Fibroblast of lung (primary cell): ENCODE results near the gene VSIR. TPM values are rescaled to one million over a fixed set of nuclear protein-coding genes. Genes with fewer than 3 reads are reported as not detected.

ENCODE experiments used
- DNase-seq, 2 donors: peaks; one replicate each; pipeline versions ENCODE4 v3.0.0 to v3.0.0-alpha.2; 2010; ENCODE audit warnings: low read depth in 2 of 2
- H2AFZ ChIP-seq: 2 replicates; pipeline ENCODE4 v1.5.1; 2012; ENCODE audit warnings: low read length, control low read depth, inconsistent platforms
- H3K27ac ChIP-seq: 2 replicates; pipeline ENCODE4 v1.5.1; 2011; ENCODE audit warnings: low read length, control low read depth; ENCODE audit not compliant: insufficient read depth
- H3K27me3 ChIP-seq: 2 replicates; pipeline ENCODE4 v1.5.1; 2011; ENCODE audit warnings: mild to moderate bottlenecking, low read length; ENCODE audit not compliant: control insufficient read depth, insufficient read depth
- H3K36me3 ChIP-seq: 2 replicates; pipeline ENCODE4 v1.5.1; 2011; ENCODE audit warnings: low read length; ENCODE audit not compliant: control insufficient read depth, insufficient read depth
- H3K4me1 ChIP-seq: 2 replicates; pipeline ENCODE4 v1.5.1; 2011; ENCODE audit warnings: low read length; ENCODE audit not compliant: control insufficient read depth, insufficient read depth; ENCODE audit errors: extremely low read depth
- H3K4me2 ChIP-seq: 2 replicates; pipeline ENCODE4 v1.5.1; 2011; ENCODE audit warnings: low read length, control low read depth; ENCODE audit not compliant: insufficient read depth; ENCODE audit errors: extremely low read depth
- H3K4me3 ChIP-seq, 4 experiments: fragments of 200-600 bp in 1 of 4; sonication (generic) in 1 of 4; replicated peaks in 1 of 4; 2 replicates each; pipeline ENCODE4 v1.5.1; 2011 to 2016; ENCODE audit warnings: low read length in 4 of 4, low read depth in 3 of 4, mild to moderate bottlenecking in 3 of 4, control low read depth in 2 of 4, inconsistent platforms in 1 of 4, mixed read lengths in 1 of 4; ENCODE audit not compliant: insufficient read depth in 1 of 4; ENCODE audit errors: control extremely low read depth in 1 of 4
- H3K79me2 ChIP-seq: 2 replicates; pipeline ENCODE4 v1.5.1; 2012; ENCODE audit warnings: mild to moderate bottlenecking, low read length, inconsistent platforms; ENCODE audit not compliant: control insufficient read depth, insufficient read depth
- H3K9ac ChIP-seq: 2 replicates; pipeline ENCODE4 v1.5.1; 2011; ENCODE audit warnings: mild to moderate bottlenecking, low read length, control low read depth; ENCODE audit not compliant: insufficient read depth
- H3K9me3 ChIP-seq: 2 replicates; pipeline ENCODE4 v1.5.1; 2012; ENCODE audit warnings: low read depth, low read length; ENCODE audit not compliant: control insufficient read depth, insufficient read depth
- H4K20me1 ChIP-seq: 2 replicates; pipeline ENCODE4 v1.5.1; 2011; ENCODE audit warnings: low read length; ENCODE audit not compliant: control insufficient read depth, insufficient read depth; ENCODE audit errors: extremely low read depth
- EZH2 ChIP-seq: IDR thresholded peaks from 2 replicates; pipeline ENCODE4 v1.5.1; 2012; ENCODE audit warnings: low read length, control low read depth, mild to moderate bottlenecking; ENCODE audit errors: missing control alignments
- polyA plus RNA-seq, 2 donors: library from polyadenylated mRNA; depleted of rRNA in 1 of 2; stranded (reverse) in 1 of 2; unstranded in 1 of 2; fragments of >200 nt; gene quantifications; 2 replicates each; pipeline ENCODE4 v1.2.1, GENCODE V29; 2011 to 2012; ENCODE audit warnings: missing spikeins in 1 of 2
- total RNA-seq: library from RNA; depleted of rRNA; stranded (reverse); fragments of >200 nt; gene quantifications from 2 replicates; pipeline ENCODE4 v1.2.1, GENCODE V29; 2014
- TF ChIP-seq, protein P1 (sequence below), 2 donors: IDR thresholded peaks in 1 of 2; conservative IDR thresholded peaks in 1 of 2; 1 replicate in 1 of 2; 2 replicates in 1 of 2; pipeline ENCODE4 v1.5.1; 2011 to 2012; ENCODE audit warnings: low read length in 2 of 2, control low read depth in 1 of 2, inconsistent platforms in 1 of 2, low read depth in 1 of 2, mild to moderate bottlenecking in 1 of 2

Gene VSIR
- total and polyA plus RNA-seq, 2 donors (not counting 1 experiment from before 2014, with no cell fraction given) = 39.9 to 44.1 TPM

GRCh38 chr10:71708301-71708703, 65.0 kb downstream of the VSIR start:
- no peaks in the 10 kb centered on the region for H3K9me3 ChIP-seq
- H3K4me3 ChIP-seq = no peak overlapping the region
- peaks cover 7% of the 10 kb centered on the region for H3K27me3 ChIP-seq
- H4K20me1 ChIP-seq = no peaks in the 10 kb centered on the region
- peak; percentile 19 to 21 for DNase-seq
- H3K9ac ChIP-seq = no peak overlapping the region
- H3K27ac ChIP-seq = no peak overlapping the region
- TF ChIP-seq EZH2 = no peak
- TF ChIP-seq, protein P1, sequence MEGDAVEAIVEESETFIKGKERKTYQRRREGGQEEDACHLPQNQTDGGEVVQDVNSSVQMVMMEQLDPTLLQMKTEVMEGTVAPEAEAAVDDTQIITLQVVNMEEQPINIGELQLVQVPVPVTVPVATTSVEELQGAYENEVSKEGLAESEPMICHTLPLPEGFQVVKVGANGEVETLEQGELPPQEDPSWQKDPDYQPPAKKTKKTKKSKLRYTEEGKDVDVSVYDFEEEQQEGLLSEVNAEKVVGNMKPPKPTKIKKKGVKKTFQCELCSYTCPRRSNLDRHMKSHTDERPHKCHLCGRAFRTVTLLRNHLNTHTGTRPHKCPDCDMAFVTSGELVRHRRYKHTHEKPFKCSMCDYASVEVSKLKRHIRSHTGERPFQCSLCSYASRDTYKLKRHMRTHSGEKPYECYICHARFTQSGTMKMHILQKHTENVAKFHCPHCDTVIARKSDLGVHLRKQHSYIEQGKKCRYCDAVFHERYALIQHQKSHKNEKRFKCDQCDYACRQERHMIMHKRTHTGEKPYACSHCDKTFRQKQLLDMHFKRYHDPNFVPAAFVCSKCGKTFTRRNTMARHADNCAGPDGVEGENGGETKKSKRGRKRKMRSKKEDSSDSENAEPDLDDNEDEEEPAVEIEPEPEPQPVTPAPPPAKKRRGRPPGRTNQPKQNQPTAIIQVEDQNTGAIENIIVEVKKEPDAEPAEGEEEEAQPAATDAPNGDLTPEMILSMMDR (conservative IDR thresholded peaks at IDR 0.05 in 1 of 2, IDR thresholded peaks at IDR 0.05 in 1 of 2; ENCODE audit: low read depth in 1 of 2, low read length in 2 of 2) = peak; percentile 75 to 79
- H3K79me2 ChIP-seq = no peaks in the 10 kb centered on the region
- peaks cover 7% of the 10 kb centered on the region for H3K4me1 ChIP-seq
- H3K4me2 ChIP-seq = no peak overlapping the region
- H2AFZ ChIP-seq = no peak overlapping the region
- no peaks in the 10 kb centered on the region for H3K36me3 ChIP-seq

DNA sequence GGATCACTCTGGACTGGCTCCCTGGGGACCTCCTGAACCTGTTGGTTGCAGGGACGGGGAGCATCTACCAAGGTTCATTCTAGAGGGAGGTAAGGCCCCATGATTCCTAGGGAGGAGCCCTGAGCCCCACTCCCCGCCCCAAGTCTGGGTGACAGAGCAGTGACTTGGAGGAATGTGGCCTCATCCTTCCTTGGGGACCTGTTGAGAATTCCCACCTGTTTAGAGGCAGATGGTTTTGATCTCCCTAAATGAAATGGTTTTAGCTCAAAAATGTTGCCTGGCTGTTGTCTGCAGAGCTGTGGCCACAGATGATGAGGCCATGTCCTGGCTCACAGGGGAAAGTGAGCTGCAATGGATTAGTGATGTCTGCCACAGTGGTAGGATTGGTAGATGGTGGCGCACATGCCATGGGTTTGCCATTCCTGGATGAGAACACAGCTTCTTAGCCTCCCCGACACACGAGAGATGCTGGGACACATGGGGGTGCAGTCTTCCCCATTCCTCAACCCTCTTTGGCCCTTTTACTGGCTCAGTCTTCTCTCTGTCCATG, 66.0 kb downstream of the VSIR start:
- DNase-seq = no peak
- no peak overlapping the region for H3K4me3 ChIP-seq
- no peak overlapping the region for H3K9ac ChIP-seq
- H3K27me3 ChIP-seq = peaks cover 12% of the 10 kb centered on the region
- TF ChIP-seq, protein P1 (conservative IDR thresholded peaks at IDR 0.05 in 1 of 2, IDR thresholded peaks at IDR 0.05 in 1 of 2; ENCODE audit: low read depth in 1 of 2, low read length in 2 of 2) = no peak
- TF ChIP-seq EZH2 = no peak
- no peaks in the 10 kb centered on the region for H3K36me3 ChIP-seq
- H2AFZ ChIP-seq = no peak overlapping the region
- H3K4me2 ChIP-seq = no peak overlapping the region
- H4K20me1 ChIP-seq = no peaks in the 10 kb centered on the region
- H3K79me2 ChIP-seq = no peaks in the 10 kb centered on the region
- no peaks in the 10 kb centered on the region for H3K9me3 ChIP-seq
- no peak overlapping the region for H3K27ac ChIP-seq
- H3K4me1 ChIP-seq = no peaks in the 10 kb centered on the region

GRCh38 chr10:71706216-71707121, 66.9 kb downstream of the VSIR start:
- H3K36me3 ChIP-seq = no peaks in the 10 kb centered on the region
- no peaks in the 10 kb centered on the region for H3K9me3 ChIP-seq
- H3K4me2 ChIP-seq = no peak overlapping the region
- TF ChIP-seq EZH2 = no peak
- TF ChIP-seq, protein P1 (conservative IDR thresholded peaks at IDR 0.05 in 1 of 2, IDR thresholded peaks at IDR 0.05 in 1 of 2; ENCODE audit: low read depth in 1 of 2, low read length in 2 of 2) = no peak
- no peak overlapping the region for H2AFZ ChIP-seq
- no peaks in the 10 kb centered on the region for H3K4me1 ChIP-seq
- DNase-seq = no peak
- H3K4me3 ChIP-seq = no peak overlapping the region
- no peaks in the 10 kb centered on the region for H4K20me1 ChIP-seq
- H3K79me2 ChIP-seq = no peaks in the 10 kb centered on the region
- peaks cover 12% of the 10 kb centered on the region for H3K27me3 ChIP-seq
- no peak overlapping the region for H3K27ac ChIP-seq
- no peak overlapping the region for H3K9ac ChIP-seq
